Measurements from ENCODE around the gene UBE2Z.
"Not testable (repeated sequence)": the region's sequence is repeated elsewhere in the genome, so short reads cannot be mapped to it uniquely, and the experiment has no call there.

The UBE2Z gene

GRCh38 chr17:48908047-48908843 is at the start of gene UBE2Z:
UBE2Z (plus strand) TSS chr17:48908407; CDS start chr17:48908504, 97 bp downstream.
- peak; percentile 90 for DNase-seq

- DNase-seq, result no peak
Observed at GRCh38 chr17:48860034-48860433, 48.2 kb upstream of the UBE2Z start.

- no peak for DNase-seq
Observed at GRCh38 chr17:48860456-48860855, 47.8 kb upstream of the UBE2Z start.

GRCh38 chr17:48868916-48869500 is 39.2 kb upstream of the UBE2Z start:
- no peak for DNase-seq

GRCh38 chr17:48869821-48870318 is 38.3 kb upstream of the UBE2Z start:
- no peak for DNase-seq

GRCh38 chr17:48871035-48871550 is 37.1 kb upstream of the UBE2Z start:
- no peak for DNase-seq

GRCh38 chr17:48871551-48872351 is 36.5 kb upstream of the UBE2Z start:
- DNase-seq, result no peak

GRCh38 chr17:48872409-48872808 is 35.8 kb upstream of the UBE2Z start:
- DNase-seq, result not testable (repeated sequence)

GRCh38 chr17:48873209-48873608 is 35.0 kb upstream of the UBE2Z start:
- DNase-seq, result no peak

GRCh38 chr17:48873696-48874443 is 34.3 kb upstream of the UBE2Z start:
- DNase-seq, result no peak

- DNase-seq, result peak; percentile 48
Observed at GRCh38 chr17:48878920-48879898, 29.0 kb upstream of the UBE2Z start.

GRCh38 chr17:48882272-48882671 is 25.9 kb upstream of the UBE2Z start:
- DNase-seq, result no peak

GRCh38 chr17:48883171-48883570 is 25.0 kb upstream of the UBE2Z start:
- DNase-seq, result no peak

- no peak for DNase-seq
Observed at GRCh38 chr17:48890086-48890485, 18.1 kb upstream of the UBE2Z start.

- peak; percentile 19 for DNase-seq
Observed at GRCh38 chr17:48892940-48893645, 15.1 kb upstream of the UBE2Z start.

- DNase-seq, result no peak
Observed at GRCh38 chr17:48893646-48894508, 14.3 kb upstream of the UBE2Z start.

- DNase-seq, result no peak
Observed at GRCh38 chr17:48894886-48895285, 13.3 kb upstream of the UBE2Z start.

GRCh38 chr17:48901241-48901640 is 7.0 kb upstream of the UBE2Z start:
- no peak for DNase-seq

- no peak for DNase-seq
Observed at GRCh38 chr17:48903401-48903800, 4.8 kb upstream of the UBE2Z start.

GRCh38 chr17:48904428-48904827 is 3.8 kb upstream of the UBE2Z start:
- no peak for DNase-seq
